HK-2 (cell line): ENCODE data around the gene CEP170B.
"Not testable (repeated sequence)": the region's sequence is repeated elsewhere in the genome, so short reads cannot be mapped to it uniquely, and the experiment has no call there.

ENCODE experiments used
- DNase-seq: peaks from one replicate; pipeline ENCODE4 v3.0.0-alpha.2; 2018; ENCODE audit not compliant: unreplicated experiment

The CEP170B gene

GRCh38 chr14:104891121-104891551, 26.1 kb downstream of the CEP170B start:
- DNase-seq = no peak

- DNase-seq = no peak
These were observed 26.8 kb downstream of the CEP170B start for GRCh38 chr14:104891664-104892530.

GRCh38 chr14:104892531-104893434, 27.7 kb downstream of the CEP170B start:
- no peak for DNase-seq

- DNase-seq = no peak
These were observed 28.6 kb downstream of the CEP170B start for GRCh38 chr14:104893435-104894207.

GRCh38 chr14:104894331-104895206, 29.5 kb downstream of the CEP170B start:
- DNase-seq = no peak

GRCh38 chr14:104895207-104895785, 30.2 kb downstream of the CEP170B start:
- no peak for DNase-seq

GRCh38 chr14:104895786-104896661, 31.0 kb downstream of the CEP170B start:
- no peak for DNase-seq

- DNase-seq = no peak
These were observed 32.5 kb downstream of the CEP170B start for GRCh38 chr14:104897330-104898194.

GRCh38 chr14:104898195-104898558, 33.1 kb downstream of the CEP170B start:
- DNase-seq = no peak

GRCh38 chr14:104898870-104899510, 33.9 kb downstream of the CEP170B start:
- DNase-seq = no peak

- DNase-seq = no peak
These were observed 34.7 kb downstream of the CEP170B start for GRCh38 chr14:104899781-104900180.

GRCh38 chr14:104900639-104901512, 35.8 kb downstream of the CEP170B start:
- DNase-seq = no peak

- DNase-seq = no peak
These were observed 38.9 kb downstream of the CEP170B start for GRCh38 chr14:104903990-104904389.

GRCh38 chr14:104904650-104905578, 39.8 kb downstream of the CEP170B start:
- not testable (repeated sequence) for DNase-seq

GRCh38 chr14:104905579-104905933, 40.5 kb downstream of the CEP170B start:
- not testable (repeated sequence) for DNase-seq

GRCh38 chr14:104908303-104908702, 43.2 kb downstream of the CEP170B start:
- no peak for DNase-seq
